ENCODE data around the gene BRMS1L.

The BRMS1L gene

GRCh38 chr14:35867280-35867629 lies 41.1 kb downstream of the BRMS1L start:
- ChIA-PET CTCF (no interaction called here), POLR2A (no interaction called here)
- Histone ChIP-seq H3K27me3 (replicated peaks in 2 of 5; ENCODE audit: control insufficient read depth in 4 of 5, insufficient read depth in 5 of 5, low read length in 4 of 5) (no peaks in the 10 kb centered on the region), H3K27ac (ENCODE audit: insufficient read depth in 1 of 2, low read depth in 1 of 2, low read length in 2 of 2, poor library complexity in 1 of 2, severe bottlenecking in 2 of 2) (no peak overlapping the region), H3K4me3 (ENCODE audit: control insufficient read depth in 1 of 7, extremely low read depth in 1 of 7, insufficient read depth in 4 of 7, low read depth in 2 of 7, low read length in 6 of 7) (no peak overlapping the region), H3K4me1 (ENCODE audit: control extremely low read depth in 1 of 4, control insufficient read depth in 4 of 4, insufficient read depth in 4 of 4, low read length in 3 of 4) (no peaks in the 10 kb centered on the region), H3K9me3 (ENCODE audit: control extremely low read depth in 1 of 5, control insufficient read depth in 4 of 5, insufficient read depth in 2 of 5, low read depth in 1 of 5, low read length in 4 of 5) (no peaks in the 10 kb centered on the region), H3K36me3 (ENCODE audit: control insufficient read depth in 4 of 4, insufficient read depth in 4 of 4, low read length in 3 of 4) (peaks cover 8 to 20% (median 15%) of the 10 kb centered on the region in 4 experiments)
- DNase-seq = no peak
- WGBS (ENCODE audit: insufficient coverage) = no CpG with 5 or more reads among the region's 2 CpGs

- POLR2A ChIA-PET = no interaction called here
- Histone ChIP-seq H3K4me1 (ENCODE audit: control extremely low read depth in 1 of 4, control insufficient read depth in 4 of 4, insufficient read depth in 4 of 4, low read length in 3 of 4) (peaks cover 3 to 16% (median 11%) of the 10 kb centered on the region in 4 experiments), H3K36me3 (ENCODE audit: control insufficient read depth in 4 of 4, insufficient read depth in 4 of 4, low read length in 3 of 4) (peaks cover 0 to 3% (median 1%) of the 10 kb centered on the region in 4 experiments), H3K4me3 (ENCODE audit: control insufficient read depth in 1 of 7, extremely low read depth in 1 of 7, insufficient read depth in 4 of 7, low read depth in 2 of 7, low read length in 6 of 7) (no peak overlapping the region), H3K27ac (ENCODE audit: insufficient read depth in 1 of 2, low read depth in 1 of 2, low read length in 2 of 2, poor library complexity in 1 of 2, severe bottlenecking in 2 of 2) (no peak overlapping the region), H3K27me3 (replicated peaks in 2 of 5; ENCODE audit: control insufficient read depth in 4 of 5, insufficient read depth in 5 of 5, low read length in 4 of 5) (no peaks in the 10 kb centered on the region), H3K9me3 (ENCODE audit: control extremely low read depth in 1 of 5, control insufficient read depth in 4 of 5, insufficient read depth in 2 of 5, low read depth in 1 of 5, low read length in 4 of 5) (no peaks in the 10 kb centered on the region)
- no peak for DNase-seq
- CTCF ChIA-PET = interaction anchor here (1.4 kb wide), 1 partner anchor 8 kb away, joined by 3 read pairs; no protein-coding TSS in a partner anchor
- no CpG with 5 or more reads among the region's 2 CpGs for WGBS (ENCODE audit: insufficient coverage)
Measured at GRCh38 chr14:35875296-35875695, 49.2 kb downstream of the BRMS1L start.

- 96% methylated on average over 3 of the region's 3 CpGs for WGBS (ENCODE audit: insufficient coverage)
- Histone ChIP-seq H3K9me3 (ENCODE audit: control extremely low read depth in 1 of 5, control insufficient read depth in 4 of 5, insufficient read depth in 2 of 5, low read depth in 1 of 5, low read length in 4 of 5) (no peaks in the 10 kb centered on the region), H3K27me3 (replicated peaks in 2 of 5; ENCODE audit: control insufficient read depth in 4 of 5, insufficient read depth in 5 of 5, low read length in 4 of 5) (no peaks in the 10 kb centered on the region), H3K27ac (ENCODE audit: insufficient read depth in 1 of 2, low read depth in 1 of 2, low read length in 2 of 2, poor library complexity in 1 of 2, severe bottlenecking in 2 of 2) (no peak overlapping the region), H3K4me1 (ENCODE audit: control extremely low read depth in 1 of 4, control insufficient read depth in 4 of 4, insufficient read depth in 4 of 4, low read length in 3 of 4) (peaks cover 3 to 16% (median 11%) of the 10 kb centered on the region in 4 experiments), H3K4me3 (ENCODE audit: control insufficient read depth in 1 of 7, extremely low read depth in 1 of 7, insufficient read depth in 4 of 7, low read depth in 2 of 7, low read length in 6 of 7) (no peak overlapping the region), H3K36me3 (ENCODE audit: control insufficient read depth in 4 of 4, insufficient read depth in 4 of 4, low read length in 3 of 4) (peaks cover 0 to 2% (median 0%) of the 10 kb centered on the region in 4 experiments)
- CTCF ChIA-PET = interaction anchor here (0.9 to 1.0 kb wide), 2 partner anchors 193 to 1548 kb away, joined by 3 read pairs; no protein-coding TSS in a partner anchor
- POLR2A ChIA-PET = no interaction called here
- DNase-seq = no peak
Measured at GRCh38 chr14:35877276-35877675, 51.1 kb downstream of the BRMS1L start.

- ChIA-PET POLR2A (no interaction called here), CTCF (interaction anchor here (1.5 kb wide), 1 partner anchor 52 kb away, joined by 3 read pairs; the partner anchor contains the start of gene BRMS1L)
- Histone ChIP-seq H3K4me3 (ENCODE audit: control insufficient read depth in 1 of 7, extremely low read depth in 1 of 7, insufficient read depth in 4 of 7, low read depth in 2 of 7, low read length in 6 of 7) (peak overlapping the region in 1 of 7 experiments; percentile 30), H3K27ac (ENCODE audit: insufficient read depth in 1 of 2, low read depth in 1 of 2, low read length in 2 of 2, poor library complexity in 1 of 2, severe bottlenecking in 2 of 2) (no peak overlapping the region), H3K9me3 (ENCODE audit: control extremely low read depth in 1 of 5, control insufficient read depth in 4 of 5, insufficient read depth in 2 of 5, low read depth in 1 of 5, low read length in 4 of 5) (no peaks in the 10 kb centered on the region), H3K36me3 (ENCODE audit: control insufficient read depth in 4 of 4, insufficient read depth in 4 of 4, low read length in 3 of 4) (no peaks in the 10 kb centered on the region), H3K27me3 (replicated peaks in 2 of 5; ENCODE audit: control insufficient read depth in 4 of 5, insufficient read depth in 5 of 5, low read length in 4 of 5) (no peaks in the 10 kb centered on the region), H3K4me1 (ENCODE audit: control extremely low read depth in 1 of 4, control insufficient read depth in 4 of 4, insufficient read depth in 4 of 4, low read length in 3 of 4) (peaks cover 3 to 16% (median 11%) of the 10 kb centered on the region in 4 experiments)
- WGBS (ENCODE audit: insufficient coverage) = 0% methylated on average over 4 of the region's 9 CpGs
- DNase-seq = peak in 2 of 3 donors; percentile 38 to 56
Measured at GRCh38 chr14:35878272-35879150, 52.4 kb downstream of the BRMS1L start.

GRCh38 chr14:35879151-35879648 lies 53.1 kb downstream of the BRMS1L start:
- WGBS (ENCODE audit: insufficient coverage) = 0% methylated on average over 1 of the region's 2 CpGs
- Histone ChIP-seq H3K27me3 (replicated peaks in 2 of 5; ENCODE audit: control insufficient read depth in 4 of 5, insufficient read depth in 5 of 5, low read length in 4 of 5) (no peaks in the 10 kb centered on the region), H3K27ac (ENCODE audit: insufficient read depth in 1 of 2, low read depth in 1 of 2, low read length in 2 of 2, poor library complexity in 1 of 2, severe bottlenecking in 2 of 2) (no peak overlapping the region), H3K4me3 (ENCODE audit: control insufficient read depth in 1 of 7, extremely low read depth in 1 of 7, insufficient read depth in 4 of 7, low read depth in 2 of 7, low read length in 6 of 7) (peak overlapping the region in 1 of 7 experiments; percentile 30), H3K9me3 (ENCODE audit: control extremely low read depth in 1 of 5, control insufficient read depth in 4 of 5, insufficient read depth in 2 of 5, low read depth in 1 of 5, low read length in 4 of 5) (no peaks in the 10 kb centered on the region), H3K4me1 (ENCODE audit: control extremely low read depth in 1 of 4, control insufficient read depth in 4 of 4, insufficient read depth in 4 of 4, low read length in 3 of 4) (peaks cover 3 to 16% (median 11%) of the 10 kb centered on the region in 4 experiments), H3K36me3 (ENCODE audit: control insufficient read depth in 4 of 4, insufficient read depth in 4 of 4, low read length in 3 of 4) (no peaks in the 10 kb centered on the region)
- peak in 2 of 3 donors; percentile 30 to 38 for DNase-seq
- ChIA-PET POLR2A (no interaction called here), CTCF (interaction anchor here (0.8 to 1.5 kb wide), 4 partner anchors 33 to 494 kb away, joined by 3 read pairs; partner anchors contain the start of gene BRMS1L)

GRCh38 chr14:35879654-35880249 lies 53.6 kb downstream of the BRMS1L start:
- no peak overlapping the region for H3K4me3 ChIP-seq (ENCODE audit: control insufficient read depth in 1 of 7, extremely low read depth in 1 of 7, insufficient read depth in 4 of 7, low read depth in 2 of 7, low read length in 6 of 7)

More at GRCh38 chr14:35879654-35880249, 53.6 kb downstream of the BRMS1L start:
- Histone ChIP-seq H3K4me1 (ENCODE audit: control extremely low read depth in 1 of 4, control insufficient read depth in 4 of 4, insufficient read depth in 4 of 4, low read length in 3 of 4) (peaks cover 3 to 16% (median 11%) of the 10 kb centered on the region in 4 experiments), H3K9me3 (ENCODE audit: control extremely low read depth in 1 of 5, control insufficient read depth in 4 of 5, insufficient read depth in 2 of 5, low read depth in 1 of 5, low read length in 4 of 5) (no peaks in the 10 kb centered on the region), H3K27ac (ENCODE audit: insufficient read depth in 1 of 2, low read depth in 1 of 2, low read length in 2 of 2, poor library complexity in 1 of 2, severe bottlenecking in 2 of 2) (no peak overlapping the region), H3K27me3 (replicated peaks in 2 of 5; ENCODE audit: control insufficient read depth in 4 of 5, insufficient read depth in 5 of 5, low read length in 4 of 5) (no peaks in the 10 kb centered on the region), H3K36me3 (ENCODE audit: control insufficient read depth in 4 of 4, insufficient read depth in 4 of 4, low read length in 3 of 4) (no peaks in the 10 kb centered on the region)
- ChIA-PET POLR2A (no interaction called here), CTCF (interaction anchor here (0.8 to 1.5 kb wide), 5 partner anchors 33 to 494 kb away, joined by 3 to 4 read pairs (median 3); partner anchors contain the start of gene BRMS1L)
- WGBS (ENCODE audit: insufficient coverage) = no CpG with 5 or more reads among the region's 1 CpG
- DNase-seq = peak in 2 of 3 donors; percentile 27 to 34

Data from common myeloid progenitor, CD34-positive (primary cell).